ENCODE measurements around the gene PLA2R1. TPM values are rescaled to one million over a fixed set of nuclear protein-coding genes. Genes with fewer than 3 reads are reported as not detected.

PLA2R1 gene
- 100 to 1,000 TPM in 1 of 4 donors, 10 to 100 TPM in 3; 36.7 to 106 (median 71.6) TPM for polyA plus RNA-seq (ENCODE audit: insufficient read length in 4 of 4)

- DNase-seq (ENCODE audit: low read depth in 4 of 4, low spot score in 3 of 4) = peak in 2 of 4 donors; percentile 36 to 46
Observed at GRCh38 chr2:160062292-160063005, at the start of gene PLA2R1. TSS of gene PLA2R1 (minus strand) at chr2:160062615. CDS start at chr2:160062403, 212 bp downstream.

DNA sequence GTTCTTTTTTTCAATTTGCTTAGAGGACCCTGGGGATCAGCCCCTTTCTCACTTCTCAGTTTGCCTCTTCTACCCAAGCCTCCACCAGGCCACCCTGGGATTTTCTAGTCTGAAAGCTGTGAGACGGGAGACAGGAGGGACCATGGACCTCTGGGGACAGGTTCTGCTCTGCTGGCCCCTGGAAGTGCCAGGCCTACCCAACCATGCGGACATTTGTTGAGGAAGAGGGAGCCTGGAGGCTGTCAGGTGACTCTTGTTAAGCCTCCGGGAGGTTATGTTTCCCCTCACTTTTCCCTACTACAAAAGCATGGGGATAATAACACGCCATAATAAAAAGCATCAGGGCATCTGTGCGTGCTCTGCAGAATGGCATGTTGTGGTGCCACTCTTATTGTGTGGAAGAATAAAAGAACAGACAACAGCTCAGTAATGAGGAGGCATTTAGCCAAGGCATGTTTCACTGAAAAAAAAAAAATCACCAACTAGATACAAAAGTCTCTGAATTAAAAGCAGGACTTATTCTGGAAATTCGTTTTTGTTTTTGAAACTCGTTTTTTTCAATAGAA is 48.3 kb upstream of the PLA2R1 start:
- no peak for DNase-seq (ENCODE audit: low read depth in 4 of 4, low spot score in 3 of 4)

GRCh38 chr2:160109939-160110673 is 47.7 kb upstream of the PLA2R1 start:
- peak; percentile 63 to 65 (median 63) for DNase-seq (ENCODE audit: low read depth in 4 of 4, low spot score in 3 of 4)

- no peak for DNase-seq (ENCODE audit: low read depth in 4 of 4, low spot score in 3 of 4)
Observed at GRCh38 chr2:160109243-160109642, 46.8 kb upstream of the PLA2R1 start.

- DNase-seq (ENCODE audit: low read depth in 4 of 4, low spot score in 3 of 4) = no peak
Observed at GRCh38 chr2:160108646-160109045, 46.2 kb upstream of the PLA2R1 start.

- DNase-seq (ENCODE audit: low read depth in 4 of 4, low spot score in 3 of 4) = no peak
Observed at GRCh38 chr2:160105366-160105765, 43.0 kb upstream of the PLA2R1 start.

- no peak for DNase-seq (ENCODE audit: low read depth in 4 of 4, low spot score in 3 of 4)
Observed at GRCh38 chr2:160104115-160104514, 41.7 kb upstream of the PLA2R1 start.

GRCh38 chr2:160097326-160097725 is 34.9 kb upstream of the PLA2R1 start:
- no peak for DNase-seq (ENCODE audit: low read depth in 4 of 4, low spot score in 3 of 4)

DNA sequence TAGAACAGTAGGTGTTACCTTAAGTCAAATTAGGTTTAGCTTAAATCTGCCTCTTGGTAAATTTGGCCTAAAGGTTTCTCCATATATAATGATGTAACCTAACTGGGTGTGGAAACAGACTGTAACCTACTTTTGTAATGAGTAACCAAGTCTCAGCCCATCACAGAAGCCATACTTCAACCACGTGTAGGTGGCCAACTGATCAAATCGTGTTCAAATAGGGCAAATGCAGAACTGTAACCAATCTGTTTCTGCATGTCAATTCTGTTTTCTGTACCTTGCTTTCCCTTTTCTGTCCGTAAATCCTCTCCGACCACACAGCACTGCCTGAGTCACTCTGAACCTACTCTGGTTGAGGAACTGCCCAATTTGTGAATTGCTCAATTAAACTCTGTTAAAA is 34.0 kb upstream of the PLA2R1 start:
- no peak for DNase-seq (ENCODE audit: low read depth in 4 of 4, low spot score in 3 of 4)

GRCh38 chr2:160092445-160092844 is 30.0 kb upstream of the PLA2R1 start:
- DNase-seq (ENCODE audit: low read depth in 4 of 4, low spot score in 3 of 4) = no peak

- no peak for DNase-seq (ENCODE audit: low read depth in 4 of 4, low spot score in 3 of 4)
Observed at GRCh38 chr2:160091381-160091780, 29.0 kb upstream of the PLA2R1 start.

GRCh38 chr2:160087854-160088745 is 25.7 kb upstream of the PLA2R1 start:
- no peak for DNase-seq (ENCODE audit: low read depth in 4 of 4, low spot score in 3 of 4)

DNA sequence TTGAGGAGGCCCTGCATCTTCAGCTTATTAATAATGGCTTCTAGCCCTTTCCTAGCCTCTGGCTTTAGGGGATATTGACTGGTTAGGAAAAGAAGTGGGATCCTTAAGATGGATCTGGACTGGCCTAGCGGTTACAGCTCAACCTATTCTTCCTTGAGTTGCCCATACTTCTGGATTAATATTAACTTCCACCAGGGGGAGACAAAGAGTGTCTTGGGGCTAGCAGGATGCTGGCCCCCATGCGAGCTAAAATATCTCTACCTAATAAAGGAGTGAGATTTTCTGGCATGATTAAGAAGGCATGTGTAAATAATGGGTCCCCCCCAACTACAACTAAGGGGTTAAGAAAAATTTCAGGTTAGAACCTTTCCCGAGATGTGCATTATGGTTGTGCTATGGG is 23.2 kb upstream of the PLA2R1 start:
- DNase-seq (ENCODE audit: low read depth in 4 of 4, low spot score in 3 of 4) = no peak

- no peak for DNase-seq (ENCODE audit: low read depth in 4 of 4, low spot score in 3 of 4)
Observed at GRCh38 chr2:160077912-160078810, 15.7 kb upstream of the PLA2R1 start.

DNA sequence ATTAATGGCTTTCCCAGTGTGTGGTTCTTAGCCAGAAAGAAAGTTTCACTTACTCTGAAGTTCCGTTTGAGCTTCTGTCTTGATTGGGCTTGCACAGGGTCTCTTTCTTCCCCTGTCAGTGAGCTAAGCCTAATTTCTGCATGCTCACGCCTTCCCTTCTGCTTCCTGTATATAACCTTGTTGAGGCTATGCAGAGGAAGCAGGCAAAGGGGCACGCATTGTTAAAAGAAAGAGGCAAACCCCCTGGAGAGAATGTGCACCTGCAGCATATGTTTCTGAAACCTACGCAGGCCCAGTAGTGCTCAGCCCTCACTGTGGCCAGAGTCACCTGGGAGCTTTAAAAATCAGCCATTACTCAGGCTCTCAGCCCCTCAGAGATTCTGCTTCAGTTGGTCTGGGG is 14.5 kb upstream of the PLA2R1 start:
- DNase-seq (ENCODE audit: low read depth in 4 of 4, low spot score in 3 of 4) = no peak

DNA sequence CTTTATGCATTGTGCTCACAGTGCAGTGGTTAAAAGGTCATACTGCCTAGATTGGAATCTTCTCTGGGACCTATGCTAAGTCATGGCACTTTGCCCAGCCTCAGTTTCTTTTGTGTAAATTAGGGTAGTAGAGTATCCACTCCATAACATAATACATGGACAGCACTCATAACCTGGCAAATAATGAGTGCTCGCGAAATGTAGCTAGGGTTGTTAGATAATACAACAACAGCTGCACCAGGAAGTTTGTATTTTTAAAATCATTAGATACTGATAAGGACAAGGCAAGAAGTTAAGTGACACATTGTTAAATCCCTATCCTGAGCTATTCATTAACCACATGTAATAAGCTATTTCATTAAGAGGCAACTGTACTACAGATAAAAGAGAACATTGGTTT is 13.8 kb upstream of the PLA2R1 start:
- no peak for DNase-seq (ENCODE audit: low read depth in 4 of 4, low spot score in 3 of 4)

DNA sequence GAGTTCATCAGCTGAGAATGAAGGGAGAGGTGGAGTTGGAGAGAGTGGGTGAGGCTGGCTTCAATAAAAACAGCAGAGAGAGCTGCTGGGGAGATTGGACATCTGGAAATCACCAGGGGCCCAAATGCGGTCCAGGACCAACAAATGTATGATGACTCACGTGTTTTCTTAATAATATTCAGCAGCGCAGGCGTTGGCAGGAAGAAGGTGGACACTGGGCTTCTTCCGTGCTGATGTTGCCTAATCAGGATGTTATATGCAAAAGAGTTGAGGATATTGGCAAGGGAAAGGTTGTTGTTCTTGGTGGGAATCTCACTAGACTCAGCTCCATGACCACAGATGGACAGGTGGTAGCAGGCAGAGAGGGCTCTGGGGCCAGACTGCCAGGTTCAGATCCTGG is 12.8 kb upstream of the PLA2R1 start:
- no peak for DNase-seq (ENCODE audit: low read depth in 4 of 4, low spot score in 3 of 4)

GRCh38 chr2:160073284-160073888 is 11.0 kb upstream of the PLA2R1 start:
- no peak for DNase-seq (ENCODE audit: low read depth in 4 of 4, low spot score in 3 of 4)

DNA sequence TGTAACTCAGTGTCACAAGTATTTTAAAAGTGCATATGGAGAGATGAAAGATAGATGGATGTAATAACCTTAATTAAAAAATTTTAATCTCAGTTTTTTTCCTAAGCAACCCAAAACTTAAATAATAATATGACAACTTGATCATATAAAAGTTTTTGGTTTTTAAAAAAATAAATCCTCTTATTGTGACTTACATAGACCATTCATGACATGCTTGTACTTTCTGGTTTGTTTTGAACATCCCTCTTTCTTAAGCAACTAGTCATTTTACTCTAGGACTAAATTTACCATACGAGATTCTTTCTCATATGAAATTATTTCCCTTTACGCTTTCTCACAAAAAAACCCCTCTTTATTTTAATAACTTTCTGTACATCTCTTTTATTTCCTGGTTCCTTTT is 6.5 kb upstream of the PLA2R1 start:
- DNase-seq (ENCODE audit: low read depth in 4 of 4, low spot score in 3 of 4) = no peak

Measured in left renal pelvis (tissue), 4 donors.